A549 (cell line): ENCODE data around the gene PNMA1. TPM values are rescaled to one million over a fixed set of nuclear protein-coding genes. Genes with fewer than 3 reads are reported as not detected.

Experiments used
- ATAC-seq, 2 experiments: fragments of 200-7000 bp in 1 of 2; fragments of >200 bp in 1 of 2; cut with Nextera tagmentation in 1 of 2; cut with Tn5 transposase in 1 of 2; 3 replicates each; pipeline versions ENCODE4 v1.8.0 to v1.9.1; 2018 to 2020; ENCODE audit warnings: mild to moderate bottlenecking in 1 of 2, moderate library complexity in 1 of 2
- CTCF ChIA-PET: fragments of 300-600 bp; sonication (Branson Sonifier 250); formaldehyde crosslinking; extraction: SDS; loops from one replicate; lab custom pipeline; 2021; ENCODE audit warnings: antibody characterized with exemption, inconsistent platforms; lab: Yijun Ruan, JAX
- POLR2A ChIA-PET: fragments of 350-600 bp; formaldehyde crosslinking; extraction: SDS; loops from one replicate; lab custom pipeline; 2021; ENCODE audit warnings: antibody characterized with exemption, inconsistent platforms; lab: Yijun Ruan, JAX
- DNase-seq, 2 experiments: peaks; one replicate each; pipeline versions ENCODE4 v3.0.0 to v3.0.0-alpha.2; 2011 to 2016; ENCODE audit warnings: low read depth in 1 of 2, low spot score in 1 of 2
- FAIRE-seq: peaks from 2 replicates; lab custom pipeline; 2011; peaks lifted over from hg19 to GRCh38; lab: Jason Lieb, UNC
- H3K27ac ChIP-seq, 2 experiments: fragments of >200 bp; sonication (Bioruptor Twin); formaldehyde crosslinking; 3 replicates each; pipeline ENCODE4 v1.5.1; 2016 to 2017
- H3K4me1 ChIP-seq: fragments of >200 bp; sonication (Bioruptor Twin); formaldehyde crosslinking; 3 replicates; pipeline ENCODE4 v1.6.1; 2016
- H3K4me2 ChIP-seq: fragments of >200 bp; sonication (Bioruptor Twin); formaldehyde crosslinking; 3 replicates; pipeline ENCODE4 v1.6.1; 2016
- H3K4me3 ChIP-seq: fragments of >200 bp; sonication (Bioruptor Twin); formaldehyde crosslinking; 3 replicates; pipeline ENCODE4 v1.5.1; 2016
- H3K9me3 ChIP-seq: fragments of >200 bp; sonication (Bioruptor Twin); formaldehyde crosslinking; 3 replicates; pipeline ENCODE4 v1.6.1; 2016
- ATOH8 ChIP-seq: fragments of 250-450 bp; sonication (Bioruptor Pico); IDR thresholded peaks from 2 replicates; pipeline ENCODE4 v1.5.0; 2020; ENCODE audit warnings: low read depth, mild to moderate bottlenecking, moderate library complexity
- BCL3 ChIP-seq: fragments of >200 bp; sonication (Bioruptor Twin); formaldehyde crosslinking; IDR thresholded peaks from 3 replicates; pipeline ENCODE4 v1.6.1; 2016
- BHLHE40 ChIP-seq: IDR thresholded peaks from 2 replicates; pipeline ENCODE4 v1.6.1; 2012; ENCODE audit warnings: low read depth, low read length, inconsistent platforms
- CBX8 ChIP-seq: fragments of 200-600 bp; sonication (generic); IDR thresholded peaks from 2 replicates; pipeline ENCODE4 v1.6.1; 2016
- CHD2 ChIP-seq: fragments of 150-350 bp; IDR thresholded peaks from 2 replicates; pipeline ENCODE4 v1.6.1; 2014; ENCODE audit warnings: low read length; ENCODE audit not compliant: partially characterized antibody
- CTCF ChIP-seq: fragments of >200 bp; sonication (Bioruptor Twin); formaldehyde crosslinking; IDR thresholded peaks from 3 replicates; pipeline ENCODE4 v1.5.1; 2016
- E2F6 ChIP-seq: IDR thresholded peaks from 2 replicates; pipeline ENCODE4 v1.6.1; 2012; ENCODE audit warnings: low read depth, borderline replicate concordance
- EHF ChIP-seq: fragments of 250-450 bp; sonication (Bioruptor Pico); IDR thresholded peaks from 2 replicates; pipeline ENCODE4 v1.5.0; 2020; ENCODE audit warnings: mild to moderate bottlenecking
- EHMT2 ChIP-seq: fragments of 200-600 bp; sonication (generic); IDR thresholded peaks from 2 replicates; pipeline ENCODE4 v1.6.1; 2016; ENCODE audit warnings: antibody characterized with exemption, low read depth, mild to moderate bottlenecking, moderate library complexity
- FOSL2 ChIP-seq, 2 experiments: fragments of 450-650 bp in 1 of 2; fragments of >200 bp in 1 of 2; sonication (Bioruptor Twin) in 1 of 2; formaldehyde crosslinking; IDR thresholded peaks; 2 replicates each; pipeline versions ENCODE4 v1.5.0 to v1.6.1; 2016 to 2020; ENCODE audit warnings: mild to moderate bottlenecking in 1 of 2, moderate library complexity in 1 of 2
- FOXS1 ChIP-seq: fragments of 250-450 bp; sonication (Bioruptor Pico); IDR thresholded peaks from 2 replicates; pipeline ENCODE4 v1.5.0; 2020; ENCODE audit warnings: mild to moderate bottlenecking, moderate library complexity
- HOXA7 ChIP-seq: fragments of 250-450 bp; sonication (Bioruptor Pico); IDR thresholded peaks from 2 replicates; pipeline ENCODE4 v1.5.0; 2020; ENCODE audit warnings: mild to moderate bottlenecking, moderate library complexity
- HOXB5 ChIP-seq: fragments of 250-450 bp; sonication (Bioruptor Pico); IDR thresholded peaks from 2 replicates; pipeline ENCODE4 v1.5.0; 2020; ENCODE audit warnings: mild to moderate bottlenecking, moderate library complexity
- KDM1A ChIP-seq: fragments of 200-600 bp; sonication (generic); IDR thresholded peaks from 2 replicates; pipeline ENCODE4 v1.6.1; 2016; ENCODE audit warnings: low read depth, mild to moderate bottlenecking
- KDM5A ChIP-seq: fragments of 200-600 bp; sonication (generic); IDR thresholded peaks from 2 replicates; pipeline ENCODE4 v1.6.1; 2016; ENCODE audit warnings: antibody characterized with exemption, mild to moderate bottlenecking
- MAFK ChIP-seq: fragments of 450-650 bp; IDR thresholded peaks from 2 replicates; pipeline ENCODE4 v1.6.1; 2014; ENCODE audit not compliant: partially characterized antibody
- MAZ ChIP-seq: fragments of 150-350 bp; IDR thresholded peaks from 2 replicates; pipeline ENCODE4 v1.6.1; 2014; ENCODE audit warnings: antibody characterized with exemption, low read depth, low read length, borderline replicate concordance
- PBX3 ChIP-seq: IDR thresholded peaks from 2 replicates; pipeline ENCODE4 v1.6.1; 2012
- POLR2AphosphoS2 ChIP-seq: conservative IDR thresholded peaks from 2 replicates; pipeline ENCODE4 v1.6.1; 2012; ENCODE audit warnings: low read length, improper control_type of control experiment, inconsistent platforms
- RAD21 ChIP-seq, 2 experiments: fragments of >200 bp in 1 of 2; sonication (Bioruptor Twin) in 1 of 2; formaldehyde crosslinking in 1 of 2; IDR thresholded peaks in 1 of 2; conservative IDR thresholded peaks in 1 of 2; 2 replicates in 1 of 2; 3 replicates in 1 of 2; pipeline ENCODE4 v1.6.1; 2012 to 2018; ENCODE audit warnings: inconsistent platforms in 1 of 2
- REST ChIP-seq: fragments of 200-600 bp; sonication (generic); IDR thresholded peaks from 2 replicates; pipeline ENCODE4 v1.6.1; 2016; ENCODE audit warnings: antibody characterized with exemption, mild to moderate bottlenecking, moderate library complexity
- RNF2 ChIP-seq: fragments of 200-600 bp; sonication (generic); IDR thresholded peaks from 2 replicates; pipeline ENCODE4 v1.6.1; 2016; ENCODE audit warnings: low read depth, mild to moderate bottlenecking, antibody characterized with exemption, moderate library complexity, borderline replicate concordance
- SMC3 ChIP-seq: fragments of >200 bp; sonication (Bioruptor Twin); formaldehyde crosslinking; IDR thresholded peaks from 3 replicates; pipeline ENCODE4 v1.6.1; 2018; ENCODE audit warnings: inconsistent platforms
- TFCP2L1 ChIP-seq: fragments of 250-450 bp; sonication (Bioruptor Pico); IDR thresholded peaks from 2 replicates; pipeline ENCODE4 v1.5.0; 2021; ENCODE audit warnings: mild to moderate bottlenecking
- TP53 ChIP-seq: fragments of 250-450 bp; sonication (Bioruptor Pico); IDR thresholded peaks from 2 replicates; pipeline ENCODE4 v1.5.0; 2021; ENCODE audit warnings: mild to moderate bottlenecking, moderate library complexity
- USF2 ChIP-seq: fragments of 450-650 bp; IDR thresholded peaks from 2 replicates; pipeline ENCODE4 v1.6.1; 2014; ENCODE audit warnings: antibody characterized with exemption
- ZC3H11A ChIP-seq: fragments of 450-650 bp; IDR thresholded peaks from 2 replicates; pipeline ENCODE4 v1.6.1; 2014; ENCODE audit warnings: antibody characterized with exemption, mild to moderate bottlenecking
- WGBS: methylation state at CpG from one replicate; pipeline ENCODE4 v1.1.6; 2017; ENCODE audit errors: missing lambda C conversion rate; 5-methylcytosine and 5-hydroxymethylcytosine counted together
- polyA plus RNA-seq, 4 experiments: library from polyadenylated mRNA; depleted of rRNA in 3 of 4; stranded (reverse); fragments of >200 nt; fragmentation: RNase III in 1 of 4; extraction: RNeasy Plus Mini Kit Qiagen cat#74134 plus additional on column Dnase treatment in 1 of 4; gene quantifications; 2 replicates in 3 of 4; 3 replicates in 1 of 4; pipeline ENCODE4 v1.2.3, GENCODE V29; 2011 to 2017

Gene PNMA1
- polyA plus RNA-seq, 2 of the 4 experiments (the other 2 are of a cell fraction), result 21.2 to 47.3 TPM

- WGBS, result 0% methylated on average over 31 of the region's 93 CpGs
- FAIRE-seq, result no peak
- TF ChIP-seq TFCP2L1 (CRISPR knock-in tag) (no peak), SMC3 (peak; percentile 47; the same call in 1 of the 3 replicates), POLR2AphosphoS2 (no peak), KDM5A (no peak), CHD2 (peak; percentile 32), PBX3 (0 out of 2 replicates have a peak, but pooled peaks have one; percentile 18), KDM1A (no peak), BHLHE40 (no peak), MAFK (peak; percentile 63), BCL3 (0 out of 3 replicates have a peak, but pooled peaks have one; percentile 41), EHF (CRISPR knock-in tag) (no peak), MAZ (0 out of 2 replicates have a peak, but pooled peaks have one; percentile 27), TP53 (CRISPR knock-in tag) (0 out of 2 replicates have a peak, but pooled peaks have one; percentile 45), EHMT2 (no peak), FOXS1 (CRISPR knock-in tag) (no peak), ZC3H11A (no peak), FOSL2 (IDR thresholded peaks at IDR 0.05) (peak; percentile 79), FOSL2 (CRISPR knock-in tag; IDR thresholded peaks at IDR 0.05) (peak; percentile 96), REST (no peak; the same call in 1 of the 2 replicates), ATOH8 (CRISPR knock-in tag) (no peak), RNF2 (no peak), HOXB5 (CRISPR knock-in tag) (no peak), E2F6 (peak; percentile 72; the same call in 1 of the 2 replicates), HOXA7 (CRISPR knock-in tag) (no peak), USF2 (no peak), CTCF (no peak), RAD21 (conservative IDR thresholded peaks at IDR 0.05 in 1 of 2, IDR thresholded peaks at IDR 0.05 in 1 of 2) (peak in 1 of 2 experiments; percentile 33; a peak in 1 of 5 replicates), CBX8 (no peak)
These were observed 45.8 kb upstream of the PNMA1 start for GRCh38 chr14:73759714-73760597.

More at GRCh38 chr14:73759714-73760597, 45.8 kb upstream of the PNMA1 start:
- DNase-seq (peak; percentile 95 to 98), ATAC-seq (peak; percentile 82 to 91)
- Histone ChIP-seq H3K27ac (peak overlapping the region; percentile 88 to 99), H3K4me3 (peak overlapping the region; percentile 81), H3K4me1 (peaks cover 82% of the 10 kb centered on the region), H3K9me3 (no peaks in the 10 kb centered on the region), H3K4me2 (peak overlapping the region; percentile 99)
- CTCF ChIA-PET, result interaction anchor here (0.6 to 12.5 kb wide), 23 partner anchors 8 to 672 kb away, joined by 3 to 210 read pairs (median 4); no protein-coding TSS in a partner anchor
- POLR2A ChIA-PET, result interaction anchor here (0.6 to 5.4 kb wide), 15 partner anchors 14 to 702 kb away, joined by 3 to 70 read pairs (median 4); partner anchors contain the start of genes COQ6, FAM161B, PNMA1 and PTGR2
